Muscle layer of colon (tissue), 2 donors: ENCODE data around the gene UCMA.
"Not testable (repeated sequence)": the region's sequence is repeated elsewhere in the genome, so short reads cannot be mapped to it uniquely, and the experiment has no call there.

Source experiments
- H3K27ac ChIP-seq: one replicate; pipeline ENCODE4 v1.7.0; 2013; ENCODE audit warnings: low read depth, mild to moderate bottlenecking, low read length, moderate library complexity
- H3K27me3 ChIP-seq, 2 donors: one replicate each; pipeline ENCODE4 v1.7.0; 2013; ENCODE audit warnings: low read length in 2 of 2, mild to moderate bottlenecking in 2 of 2; ENCODE audit not compliant: insufficient read depth in 2 of 2, control insufficient read depth in 1 of 2
- H3K36me3 ChIP-seq: one replicate; pipeline ENCODE4 v1.7.0; 2013; ENCODE audit warnings: mild to moderate bottlenecking, low read length; ENCODE audit not compliant: insufficient read depth
- H3K4me1 ChIP-seq: one replicate; pipeline ENCODE4 v1.7.0; 2013; ENCODE audit warnings: mild to moderate bottlenecking, low read length; ENCODE audit not compliant: insufficient read depth
- H3K4me3 ChIP-seq, 2 donors: one replicate each; pipeline ENCODE4 v1.7.0; 2013; ENCODE audit warnings: low read length in 2 of 2, low read depth in 1 of 2, mild to moderate bottlenecking in 1 of 2, moderate library complexity in 1 of 2
- H3K9ac ChIP-seq: one replicate; pipeline ENCODE4 v1.7.0; 2013; ENCODE audit warnings: low read length
- H3K9me3 ChIP-seq: one replicate; pipeline ENCODE4 v1.7.0; 2013; ENCODE audit warnings: mild to moderate bottlenecking, low read length
- donor health status: abdominal sarcoma.
- donor health status: Adenocarcinoma of cecum.

The UCMA gene

DNA sequence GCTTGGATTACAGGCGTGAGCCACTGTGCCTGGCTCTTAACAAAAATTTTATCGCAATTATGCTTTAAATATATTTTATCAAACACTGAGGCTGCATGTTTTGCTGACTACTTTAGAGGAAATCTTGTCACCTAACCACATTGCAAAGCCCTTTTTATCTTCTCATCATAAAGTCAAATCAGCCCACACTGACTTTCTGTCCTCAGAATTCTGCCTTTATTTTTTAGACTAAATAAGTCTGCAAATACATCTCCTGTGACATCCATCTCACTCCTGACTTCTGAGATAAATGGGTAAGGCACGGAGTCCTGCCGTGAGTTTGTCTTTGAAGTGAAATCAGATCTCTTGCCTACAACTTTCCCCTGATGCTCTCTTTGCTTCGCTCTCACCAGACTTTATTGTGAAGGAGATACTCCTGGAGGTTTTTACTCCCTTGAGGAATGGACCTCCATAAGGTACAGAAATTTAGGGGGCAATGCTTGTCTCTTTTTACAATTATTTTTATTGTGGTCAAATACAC lies 23.5 kb upstream of the UCMA start:
- no peaks in the 10 kb centered on the region for H3K4me1 ChIP-seq
- H3K4me3 ChIP-seq, result no peak overlapping the region
- no peaks in the 10 kb centered on the region for H3K27me3 ChIP-seq
- no peaks in the 10 kb centered on the region for H3K9me3 ChIP-seq
- H3K27ac ChIP-seq, result no peak overlapping the region
- no peak overlapping the region for H3K9ac ChIP-seq
- no peaks in the 10 kb centered on the region for H3K36me3 ChIP-seq

DNA sequence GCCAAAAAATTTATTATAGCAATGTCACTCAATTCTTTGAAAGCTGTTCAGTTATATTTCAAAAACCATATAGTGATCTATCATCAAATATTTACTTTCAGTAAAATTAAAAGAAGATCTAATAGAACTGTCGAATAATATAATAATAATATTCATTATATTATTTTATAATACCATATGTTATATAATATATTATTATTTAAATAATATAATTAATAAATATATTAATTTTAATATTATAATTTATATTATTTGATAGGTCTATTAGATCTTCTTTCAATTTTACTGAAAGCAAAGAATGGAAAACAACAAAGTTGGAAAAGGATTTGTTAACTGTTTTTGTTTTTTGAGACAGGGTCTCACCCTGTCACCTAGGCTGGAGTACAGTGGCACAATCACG lies 22.5 kb upstream of the UCMA start:
- Histone ChIP-seq H3K9me3 (no peaks in the 10 kb centered on the region), H3K4me3 (no peak overlapping the region), H3K27ac (no peak overlapping the region), H3K27me3 (no peaks in the 10 kb centered on the region), H3K4me1 (no peaks in the 10 kb centered on the region), H3K9ac (no peak overlapping the region), H3K36me3 (no peaks in the 10 kb centered on the region)

- no peaks in the 10 kb centered on the region for H3K4me1 ChIP-seq
- no peaks in the 10 kb centered on the region for H3K36me3 ChIP-seq
- H3K4me3 ChIP-seq, result no peak overlapping the region
- no peaks in the 10 kb centered on the region for H3K27me3 ChIP-seq
- no peak overlapping the region for H3K27ac ChIP-seq
- no peaks in the 10 kb centered on the region for H3K9me3 ChIP-seq
- no peak overlapping the region for H3K9ac ChIP-seq
Observed at GRCh38 chr10:13253726-13254125, 19.6 kb upstream of the UCMA start.

GRCh38 chr10:13247784-13248183 lies 13.6 kb upstream of the UCMA start:
- no peaks in the 10 kb centered on the region for H3K4me1 ChIP-seq
- no peak overlapping the region for H3K27ac ChIP-seq
- no peak overlapping the region for H3K4me3 ChIP-seq
- H3K9me3 ChIP-seq, result no peaks in the 10 kb centered on the region
- no peaks in the 10 kb centered on the region for H3K27me3 ChIP-seq
- H3K36me3 ChIP-seq, result no peaks in the 10 kb centered on the region
- H3K9ac ChIP-seq, result no peak overlapping the region

- no peaks in the 10 kb centered on the region for H3K4me1 ChIP-seq
- H3K27me3 ChIP-seq, result no peaks in the 10 kb centered on the region
- H3K9me3 ChIP-seq, result no peaks in the 10 kb centered on the region
- H3K4me3 ChIP-seq, result no peak overlapping the region
- no peak overlapping the region for H3K27ac ChIP-seq
- no peaks in the 10 kb centered on the region for H3K36me3 ChIP-seq
- no peak overlapping the region for H3K9ac ChIP-seq
Observed at GRCh38 chr10:13247246-13247645, 13.1 kb upstream of the UCMA start.

DNA sequence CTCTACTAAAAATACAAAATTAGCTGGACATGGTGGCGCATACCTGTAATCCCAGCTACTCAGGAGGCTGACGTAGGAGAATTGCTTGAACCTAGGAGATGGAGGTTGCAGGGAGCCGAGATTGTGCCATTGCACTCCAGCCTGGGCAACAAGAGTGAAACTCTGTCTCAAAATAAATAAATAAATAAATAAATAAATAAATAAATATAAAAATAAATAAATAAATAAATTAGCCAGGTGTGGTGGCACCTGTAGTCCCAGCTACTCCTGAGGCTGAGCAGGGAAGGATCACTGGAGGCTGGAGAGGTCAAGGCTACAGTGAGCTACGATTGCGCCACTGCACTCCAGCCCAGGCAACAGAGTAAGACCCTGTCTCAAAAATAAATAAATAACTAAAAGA lies 8.1 kb upstream of the UCMA start:
- not testable (repeated sequence) for H3K27me3 ChIP-seq

DNA sequence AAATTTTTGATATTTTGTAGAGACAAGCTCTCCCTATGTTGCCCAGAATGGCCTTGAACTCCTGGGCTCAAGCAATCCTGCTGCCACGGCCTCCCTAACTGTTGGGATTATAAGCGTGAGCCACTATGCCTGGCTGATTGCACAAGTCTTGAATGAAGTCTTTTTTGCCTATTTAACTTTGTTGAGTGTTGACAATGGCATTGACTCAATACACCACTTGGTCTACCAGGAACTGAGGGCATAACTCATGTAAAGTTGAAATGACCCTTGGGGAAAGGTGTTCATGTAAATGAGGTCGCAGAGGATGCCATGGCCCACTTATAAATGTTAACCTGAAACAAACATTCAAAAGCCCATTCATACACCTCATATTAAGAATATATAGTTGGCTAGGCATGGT lies 7.4 kb upstream of the UCMA start:
- no peak overlapping the region for H3K4me3 ChIP-seq
- H3K27me3 ChIP-seq, result no peaks in the 10 kb centered on the region
- no peaks in the 10 kb centered on the region for H3K9me3 ChIP-seq
- H3K27ac ChIP-seq, result no peak overlapping the region
- no peaks in the 10 kb centered on the region for H3K36me3 ChIP-seq
- H3K4me1 ChIP-seq, result no peaks in the 10 kb centered on the region
- no peak overlapping the region for H3K9ac ChIP-seq

More for the DNA sequence above, 8.1 kb upstream of the UCMA start:
- H3K9ac ChIP-seq, H3K27ac ChIP-seq, H3K4me1 ChIP-seq, H3K9me3 ChIP-seq, H3K36me3 ChIP-seq, H3K4me3 ChIP-seq: not testable (repeated sequence)

DNA sequence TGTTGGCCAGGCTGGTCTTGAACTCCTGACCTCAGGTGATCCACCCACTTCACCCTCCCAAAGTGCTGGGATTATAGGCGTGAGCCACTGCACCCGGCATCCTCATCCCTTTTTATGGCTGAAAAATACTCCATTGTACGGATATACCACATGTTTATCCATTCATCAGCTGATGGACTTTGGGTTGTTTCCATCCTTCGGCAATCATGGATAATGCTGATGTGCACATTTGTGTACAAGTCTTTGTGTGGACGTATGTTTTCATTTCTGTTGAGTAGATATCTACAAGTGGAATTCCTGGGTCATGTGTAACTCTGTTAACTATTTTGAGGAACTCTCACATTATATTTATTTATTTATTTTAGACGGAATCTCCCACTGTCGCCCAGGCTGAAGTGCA lies 5.7 kb upstream of the UCMA start:
- no peak overlapping the region for H3K9ac ChIP-seq
- no peak overlapping the region for H3K27ac ChIP-seq
- H3K4me3 ChIP-seq, result no peak overlapping the region
- H3K4me1 ChIP-seq, result no peaks in the 10 kb centered on the region
- H3K36me3 ChIP-seq, result no peaks in the 10 kb centered on the region
- no peaks in the 10 kb centered on the region for H3K27me3 ChIP-seq
- H3K9me3 ChIP-seq, result no peaks in the 10 kb centered on the region

DNA sequence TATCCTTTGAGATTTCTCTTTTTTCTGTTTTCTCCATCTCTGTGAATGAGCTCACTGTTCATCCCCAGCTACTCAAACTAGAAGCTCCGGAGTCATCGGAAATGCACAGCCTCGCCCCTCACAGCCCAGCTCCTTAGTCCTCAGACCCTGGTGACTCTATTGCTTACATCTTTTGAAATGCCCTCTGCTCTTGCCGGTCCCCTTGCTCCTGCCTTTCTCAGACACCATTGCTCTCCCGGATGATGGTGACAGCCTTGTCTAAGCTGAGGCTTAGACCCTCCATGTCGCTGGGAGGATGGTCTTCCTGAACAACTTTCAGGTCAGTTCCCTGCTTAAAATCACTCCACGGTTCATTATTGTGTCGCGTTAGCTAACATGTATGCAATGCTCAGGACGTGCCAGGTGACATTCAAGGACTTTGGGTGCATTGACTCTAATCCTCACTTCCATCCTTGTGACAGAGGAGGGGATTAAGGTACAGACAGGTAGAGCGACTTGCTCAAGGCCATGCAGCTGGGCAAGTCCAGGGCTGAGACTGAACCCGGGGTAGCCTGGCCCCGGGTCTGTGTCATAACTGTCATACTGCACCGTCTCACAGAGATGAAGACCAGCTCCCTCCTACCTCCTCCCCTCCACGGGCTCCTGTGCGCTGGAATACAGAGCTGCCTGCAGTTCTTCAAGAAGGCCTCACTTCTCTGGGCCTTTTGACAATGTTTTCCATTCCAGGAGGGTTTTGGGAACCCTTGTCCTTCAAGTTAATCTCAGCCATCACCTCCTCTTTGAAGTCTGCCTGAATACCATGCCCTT lies 4.3 kb upstream of the UCMA start:
- Histone ChIP-seq H3K36me3 (no peaks in the 10 kb centered on the region), H3K9me3 (no peaks in the 10 kb centered on the region), H3K9ac (no peak overlapping the region), H3K4me1 (no peaks in the 10 kb centered on the region), H3K27ac (no peak overlapping the region), H3K27me3 (no peaks in the 10 kb centered on the region), H3K4me3 (no peak overlapping the region)

DNA sequence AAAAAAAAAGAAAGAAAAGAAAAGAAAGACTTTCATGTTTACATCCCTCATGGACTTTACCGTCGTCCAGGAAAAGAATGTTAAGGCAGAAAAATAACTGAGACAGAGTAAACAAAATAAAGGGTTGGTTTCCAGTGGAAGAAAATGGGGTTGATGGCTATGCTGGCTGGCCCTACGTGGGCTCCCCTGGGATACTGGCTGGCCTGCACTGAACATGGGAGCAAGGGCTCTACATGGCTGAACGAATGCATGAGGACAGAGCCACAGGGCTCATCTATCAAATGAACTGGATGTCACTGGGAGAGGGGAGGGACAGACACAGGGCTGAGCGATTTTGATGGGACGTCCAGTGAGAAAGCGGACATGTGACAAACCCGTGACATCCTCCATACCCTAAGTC lies 2.5 kb upstream of the UCMA start:
- H3K9me3 ChIP-seq, result no peaks in the 10 kb centered on the region
- no peak overlapping the region for H3K9ac ChIP-seq
- no peak overlapping the region for H3K27ac ChIP-seq
- no peaks in the 10 kb centered on the region for H3K36me3 ChIP-seq
- no peaks in the 10 kb centered on the region for H3K4me1 ChIP-seq
- H3K27me3 ChIP-seq, result no peaks in the 10 kb centered on the region
- H3K4me3 ChIP-seq, result no peak overlapping the region

GRCh38 chr10:13234736-13235135 lies 562 bp upstream of the UCMA start:
- H3K27ac ChIP-seq, H3K36me3 ChIP-seq, H3K4me3 ChIP-seq, H3K4me1 ChIP-seq, H3K9me3 ChIP-seq, H3K9ac ChIP-seq, H3K27me3 ChIP-seq: not testable (repeated sequence)

DNA sequence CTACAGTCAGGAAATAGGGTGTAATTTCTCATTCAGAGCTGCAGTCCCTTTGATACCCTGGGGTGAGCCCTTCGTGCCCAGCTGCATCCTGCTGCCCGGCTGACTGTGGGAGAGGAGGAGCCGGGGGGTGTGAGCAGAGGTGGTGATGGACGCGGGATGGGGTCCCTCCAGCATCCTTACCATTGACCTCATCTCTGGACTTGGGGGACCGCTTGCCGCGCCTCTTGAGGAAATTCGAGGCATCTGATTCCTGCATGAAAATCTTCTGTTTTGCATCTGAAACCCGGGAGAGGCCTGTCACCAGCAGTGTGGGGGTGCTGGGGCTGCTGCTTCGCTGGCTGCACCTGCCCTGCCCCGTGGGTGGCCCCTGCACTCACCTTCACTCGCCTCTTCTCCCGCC lies 816 bp downstream of the UCMA start:
- Histone ChIP-seq H3K36me3 (no peaks in the 10 kb centered on the region), H3K9me3 (no peaks in the 10 kb centered on the region), H3K27me3 (no peaks in the 10 kb centered on the region)

More for the DNA sequence above, 816 bp downstream of the UCMA start:
- Histone ChIP-seq H3K4me3 (no peak overlapping the region), H3K27ac (no peak overlapping the region), H3K4me1 (no peaks in the 10 kb centered on the region), H3K9ac (no peak overlapping the region)
